NCI-H748 (cell line): ENCODE results near the gene TBL1Y.
"Not testable (repeated sequence)": the region's sequence is repeated elsewhere in the genome, so short reads cannot be mapped to it uniquely, and the experiment has no call there.

Experiments
- DNase-seq: peaks from one replicate; lab custom pipeline; 2025; ENCODE audit not compliant: unreplicated experiment; lab: John Stamatoyannopoulos, UW

The TBL1Y gene

GRCh38 chrY:6972271-6972887 lies 61.9 kb downstream of the TBL1Y start:
- no peak for DNase-seq

- no peak for DNase-seq
These were observed 64.5 kb downstream of the TBL1Y start for GRCh38 chrY:6974971-6975370.

- DNase-seq: no peak
These were observed 67.3 kb downstream of the TBL1Y start for GRCh38 chrY:6977783-6978182.

- DNase-seq: no peak
These were observed 72.7 kb downstream of the TBL1Y start for GRCh38 chrY:6983221-6983620.

GRCh38 chrY:6987811-6988210 lies 77.3 kb downstream of the TBL1Y start:
- DNase-seq: no peak

GRCh38 chrY:6989886-6990620 lies 79.6 kb downstream of the TBL1Y start:
- no peak for DNase-seq

- no peak for DNase-seq
These were observed 81.5 kb downstream of the TBL1Y start for GRCh38 chrY:6992041-6992440.

- DNase-seq: no peak
These were observed 85.5 kb downstream of the TBL1Y start for GRCh38 chrY:6995987-6996386.

- no peak for DNase-seq
These were observed 87.1 kb downstream of the TBL1Y start for GRCh38 chrY:6997503-6998066.

- DNase-seq: no peak
These were observed 89.4 kb downstream of the TBL1Y start for GRCh38 chrY:6999905-7000304.

- no peak for DNase-seq
These were observed 92.1 kb downstream of the TBL1Y start for GRCh38 chrY:7002581-7002980.

- no peak for DNase-seq
These were observed 97.4 kb downstream of the TBL1Y start for GRCh38 chrY:7007911-7008310.

GRCh38 chrY:7008578-7009355 lies 98.3 kb downstream of the TBL1Y start:
- no peak for DNase-seq

- no peak for DNase-seq
These were observed 102.6 kb downstream of the TBL1Y start for GRCh38 chrY:7013051-7013450.

GRCh38 chrY:7016521-7016920 lies 106.0 kb downstream of the TBL1Y start:
- no peak for DNase-seq

- no peak for DNase-seq
These were observed 107.0 kb downstream of the TBL1Y start for GRCh38 chrY:7017244-7018080.

- DNase-seq: no peak
These were observed 128.5 kb downstream of the TBL1Y start for GRCh38 chrY:7039037-7039436.

- no peak for DNase-seq
These were observed 130.2 kb downstream of the TBL1Y start for GRCh38 chrY:7040662-7041061.

- no peak for DNase-seq
These were observed 131.5 kb downstream of the TBL1Y start for GRCh38 chrY:7041983-7042382.

GRCh38 chrY:7052461-7052860 lies 142.0 kb downstream of the TBL1Y start:
- DNase-seq: not testable (repeated sequence)

GRCh38 chrY:7056886-7057285 lies 146.4 kb downstream of the TBL1Y start:
- no peak for DNase-seq
